Panc1 (cell line): ENCODE measurements around the gene ALDH1B1.

ENCODE experiments used
- CTCF ChIP-seq: fragments of 450-650 bp; IDR thresholded peaks from 2 replicates; pipeline ENCODE4 v1.5.1; 2017; ENCODE audit warnings: mild to moderate bottlenecking
- REST ChIP-seq, 2 experiments: IDR thresholded peaks; 2 replicates each; pipeline ENCODE4 v1.6.1; 2011 to 2012; ENCODE audit warnings: low read depth in 2 of 2, control low read depth in 1 of 2, low read length in 1 of 2, mild to moderate bottlenecking in 1 of 2, moderate library complexity in 1 of 2; ENCODE audit not compliant: insufficient read depth in 1 of 2
- SIN3A ChIP-seq: IDR thresholded peaks from 2 replicates; pipeline ENCODE4 v1.6.1; 2012; ENCODE audit warnings: low read depth, mild to moderate bottlenecking, low read length, moderate library complexity, borderline replicate concordance; ENCODE audit not compliant: insufficient read depth

GRCh38 chr9:38346811-38347210, 45.7 kb upstream of the ALDH1B1 start:
- TF ChIP-seq REST (IDR thresholded peaks at IDR 0.05; ENCODE audit: insufficient read depth in 1 of 2, low read depth in 2 of 2, low read length in 1 of 2): no peak
- TF ChIP-seq CTCF: no peak
- no peak for TF ChIP-seq SIN3A
